ENCODE measurements around the gene ZNF571.

The ZNF571 gene

GRCh38 chr19:37594304-37594981, at the start of gene ZNF571, which contains the start of gene ZNF540:
TSS of gene ZNF571 (minus strand) at chr19:37594792. CDS start at chr19:37586676, 8,116 bp downstream.
TSS of gene ZNF540 (plus strand) at chr19:37594876. CDS start at chr19:37598448, 3,572 bp downstream.
- Mint-ChIP-seq H3K27ac (peak within 1 kb of the TSS; percentile 98), H3K9me3 (peaks cover 19% of the 10 kb centered on the region), H3K27me3 (no peaks in the 10 kb centered on the region), H3K4me3 (peak within 1 kb of the TSS; percentile 96), H3K36me3 (peaks cover 34% of the 10 kb centered on the region), H3K4me1 (peaks cover 34% of the 10 kb centered on the region)

- H3K36me3 Mint-ChIP-seq, result peaks cover 50% of the 10 kb centered on the region
- peaks cover 22% of the 10 kb centered on the region for H3K9me3 Mint-ChIP-seq
- no peaks in the 10 kb centered on the region for H3K4me1 Mint-ChIP-seq
These were observed 40.8 kb upstream of the ZNF571 start for GRCh38 chr19:37635076-37636056.

GRCh38 chr19:37594982-37595382, 390 bp upstream of the ZNF571 start:
- Mint-ChIP-seq H3K27me3 (no peaks in the 10 kb centered on the region), H3K9me3 (peaks cover 19% of the 10 kb centered on the region), H3K36me3 (peaks cover 36% of the 10 kb centered on the region)

More at GRCh38 chr19:37635076-37636056, 40.8 kb upstream of the ZNF571 start:
- no peak overlapping the region for H3K27ac Mint-ChIP-seq
- H3K27me3 Mint-ChIP-seq, result no peaks in the 10 kb centered on the region
- H3K4me3 Mint-ChIP-seq, result no peak overlapping the region

GRCh38 chr19:37593996-37594303, 642 bp downstream of the ZNF571 start:
- Mint-ChIP-seq H3K36me3 (peaks cover 34% of the 10 kb centered on the region), H3K4me1 (peaks cover 34% of the 10 kb centered on the region), H3K9me3 (peaks cover 23% of the 10 kb centered on the region), H3K4me3 (peak overlapping the region; percentile 96), H3K27me3 (no peaks in the 10 kb centered on the region), H3K27ac (peak overlapping the region; percentile 98)

More at GRCh38 chr19:37594982-37595382, 390 bp upstream of the ZNF571 start:
- Mint-ChIP-seq H3K4me1 (peaks cover 34% of the 10 kb centered on the region), H3K4me3 (peak overlapping the region; percentile 96), H3K27ac (peak overlapping the region; percentile 98)

- Mint-ChIP-seq H3K9me3 (peaks cover 27% of the 10 kb centered on the region), H3K4me3 (no peak overlapping the region), H3K27ac (no peak overlapping the region), H3K4me1 (peaks cover 4% of the 10 kb centered on the region), H3K36me3 (peaks cover 59% of the 10 kb centered on the region), H3K27me3 (no peaks in the 10 kb centered on the region)
These were observed 11.3 kb downstream of the ZNF571 start for GRCh38 chr19:37583340-37583739.

DNA sequence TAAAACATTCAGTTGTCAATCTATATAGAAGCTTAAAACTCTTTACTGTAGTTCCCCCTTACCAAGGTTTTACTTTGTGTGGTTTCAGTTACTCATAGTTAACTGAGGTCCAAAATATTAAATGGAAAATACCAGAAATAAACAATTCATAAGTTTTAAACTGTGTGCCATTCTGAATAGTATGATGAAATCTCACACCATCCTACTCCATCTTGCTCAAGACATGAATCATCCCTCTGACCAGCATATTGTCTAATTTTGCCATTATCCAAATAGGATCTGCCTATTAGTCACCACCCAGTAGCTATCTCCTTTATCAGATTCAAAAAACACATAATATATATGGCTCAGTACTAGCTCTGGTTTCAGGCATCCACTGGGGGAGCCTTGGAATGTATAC, 22.4 kb downstream of the ZNF571 start:
- Mint-ChIP-seq H3K27ac (no peak overlapping the region), H3K9me3 (peaks cover 45% of the 10 kb centered on the region), H3K27me3 (no peaks in the 10 kb centered on the region), H3K36me3 (peaks cover 62% of the 10 kb centered on the region), H3K4me1 (no peaks in the 10 kb centered on the region), H3K4me3 (no peak overlapping the region)

- no peak overlapping the region for H3K4me3 Mint-ChIP-seq
- H3K27ac Mint-ChIP-seq, result no peak overlapping the region
- H3K36me3 Mint-ChIP-seq, result peaks cover 69% of the 10 kb centered on the region
- H3K27me3 Mint-ChIP-seq, result no peaks in the 10 kb centered on the region
- H3K9me3 Mint-ChIP-seq, result peaks cover 39% of the 10 kb centered on the region
- H3K4me1 Mint-ChIP-seq, result no peaks in the 10 kb centered on the region
These were observed 29.3 kb downstream of the ZNF571 start for GRCh38 chr19:37565370-37565669.

DNA sequence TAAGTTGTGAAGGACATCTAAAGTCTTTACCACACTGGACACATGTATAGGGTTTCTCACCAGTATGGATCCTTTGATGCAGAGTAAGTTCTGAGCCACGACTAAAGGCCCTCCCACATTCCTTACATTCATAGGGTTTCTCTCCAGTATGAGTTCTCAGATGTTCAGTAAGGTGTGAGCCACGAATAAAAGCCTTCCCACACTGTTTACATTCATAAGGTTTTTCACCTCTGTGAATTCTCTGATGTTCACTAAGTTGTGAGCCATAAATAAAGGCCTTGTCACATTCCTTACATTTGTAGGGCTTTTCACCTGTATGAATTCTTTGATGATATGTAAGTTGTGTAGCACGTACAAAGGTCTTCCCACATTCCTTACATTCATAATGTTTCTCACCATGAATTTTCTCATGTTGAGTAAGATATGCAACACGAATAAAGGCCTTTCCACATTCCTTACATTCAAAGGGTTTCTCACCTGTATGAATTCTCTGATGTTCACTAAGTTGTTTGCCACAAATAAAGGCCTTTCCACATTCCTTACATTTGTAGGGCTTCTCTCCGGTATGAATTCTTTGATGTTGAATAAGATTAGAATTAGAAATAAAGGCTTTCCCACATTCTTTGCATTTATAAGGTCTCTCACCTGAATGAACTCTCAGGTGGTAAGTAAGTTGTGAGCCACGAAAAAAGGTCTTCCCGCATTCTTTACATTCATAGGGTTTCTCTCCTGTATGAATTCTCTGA, 29.8 kb downstream of the ZNF571 start:
- Mint-ChIP-seq H3K4me1 (no peaks in the 10 kb centered on the region), H3K27me3 (no peaks in the 10 kb centered on the region), H3K9me3 (peaks cover 34% of the 10 kb centered on the region), H3K36me3 (peaks cover 64% of the 10 kb centered on the region), H3K4me3 (no peak overlapping the region), H3K27ac (no peak overlapping the region)

DNA sequence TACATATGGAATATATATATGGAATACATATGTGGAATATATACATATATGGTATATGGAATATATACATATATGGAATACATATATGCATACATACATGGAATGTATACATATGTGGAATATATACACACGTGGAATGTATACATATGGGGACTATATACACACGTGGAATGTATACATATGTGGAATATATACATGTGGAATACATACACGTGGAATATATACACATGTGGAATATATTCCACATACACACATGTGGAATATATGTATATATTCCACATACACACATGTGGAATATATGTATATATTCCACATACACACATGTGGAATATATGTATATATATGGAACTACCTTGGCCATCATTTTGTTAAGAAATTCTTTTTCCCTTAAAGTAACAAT, 31.1 kb downstream of the ZNF571 start:
- no peak overlapping the region for H3K4me3 Mint-ChIP-seq
- peaks cover 29% of the 10 kb centered on the region for H3K9me3 Mint-ChIP-seq
- H3K27me3 Mint-ChIP-seq, result no peaks in the 10 kb centered on the region
- no peak overlapping the region for H3K27ac Mint-ChIP-seq
- peaks cover 61% of the 10 kb centered on the region for H3K36me3 Mint-ChIP-seq
- H3K4me1 Mint-ChIP-seq, result no peaks in the 10 kb centered on the region

DNA sequence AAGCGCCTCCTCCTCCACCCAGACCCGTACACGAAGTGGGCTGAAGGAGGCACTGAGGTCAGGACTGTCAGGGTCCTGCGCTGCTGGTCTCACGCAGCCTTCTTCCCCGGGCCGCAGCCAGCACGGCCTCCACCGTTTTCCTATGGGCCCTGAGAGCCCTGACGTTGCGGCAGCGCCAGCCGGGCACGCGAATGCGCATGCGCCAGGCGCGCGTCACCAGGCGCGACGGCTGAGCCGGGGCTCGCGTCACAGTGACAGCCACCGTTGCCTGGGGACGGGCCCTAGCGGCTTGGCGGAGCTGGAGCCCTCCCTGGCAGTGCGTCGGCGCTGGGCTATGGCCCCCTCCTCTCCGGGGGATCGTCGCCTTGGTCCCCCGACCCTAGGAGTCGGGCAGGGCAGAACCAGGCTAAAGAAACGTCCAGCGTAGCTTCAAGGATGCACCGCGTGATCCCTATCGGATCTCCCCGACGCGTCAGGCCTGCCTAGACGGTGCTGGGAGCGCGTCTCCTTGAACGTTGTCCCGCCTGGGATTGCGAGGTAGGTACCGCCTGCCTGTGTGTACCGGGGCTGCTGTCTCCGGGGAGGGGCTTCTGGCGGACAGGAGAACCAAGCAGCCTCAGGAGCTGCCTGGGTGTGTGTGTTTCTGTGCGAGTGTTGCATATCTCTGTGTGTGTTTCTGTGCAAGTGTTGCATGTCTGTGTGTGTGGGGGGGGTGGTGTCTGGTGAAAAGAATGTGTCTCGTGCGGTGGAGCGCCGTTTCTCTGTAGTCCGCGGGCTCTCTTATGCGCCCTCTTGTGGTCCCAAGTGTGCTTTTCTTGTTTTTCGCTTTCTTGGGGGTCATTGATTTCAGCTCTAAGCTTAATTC, 43.2 kb downstream of the ZNF571 start:
- H3K4me3 Mint-ChIP-seq, result peak overlapping the region; percentile 84
- no peaks in the 10 kb centered on the region for H3K27me3 Mint-ChIP-seq
- H3K9me3 Mint-ChIP-seq, result peaks cover 20% of the 10 kb centered on the region
- H3K27ac Mint-ChIP-seq, result no peak overlapping the region
- peaks cover 5% of the 10 kb centered on the region for H3K4me1 Mint-ChIP-seq
- peaks cover 28% of the 10 kb centered on the region for H3K36me3 Mint-ChIP-seq

GRCh38 chr19:37537391-37537947, 57.1 kb downstream of the ZNF571 start:
- H3K36me3 Mint-ChIP-seq, result peaks cover 47% of the 10 kb centered on the region
- H3K27me3 Mint-ChIP-seq, result no peaks in the 10 kb centered on the region
- no peaks in the 10 kb centered on the region for H3K4me1 Mint-ChIP-seq
- no peak overlapping the region for H3K4me3 Mint-ChIP-seq
- H3K9me3 Mint-ChIP-seq, result peaks cover 31% of the 10 kb centered on the region
- no peak overlapping the region for H3K27ac Mint-ChIP-seq

GRCh38 chr19:37519890-37520289, 74.7 kb downstream of the ZNF571 start:
- peaks cover 49% of the 10 kb centered on the region for H3K36me3 Mint-ChIP-seq
- H3K4me1 Mint-ChIP-seq, result no peaks in the 10 kb centered on the region
- H3K4me3 Mint-ChIP-seq, result no peak overlapping the region
- H3K9me3 Mint-ChIP-seq, result peaks cover 16% of the 10 kb centered on the region
- H3K27me3 Mint-ChIP-seq, result no peaks in the 10 kb centered on the region
- H3K27ac Mint-ChIP-seq, result no peak overlapping the region

All from activated naive CD4-positive, alpha-beta T cell treated with anti-CD3 and anti-CD28 coated beads, Interleukin-2, amount 50 U/mL, for 24 hours (primary cell).